Measurements from ENCODE around the gene PAPPA.

DNA sequence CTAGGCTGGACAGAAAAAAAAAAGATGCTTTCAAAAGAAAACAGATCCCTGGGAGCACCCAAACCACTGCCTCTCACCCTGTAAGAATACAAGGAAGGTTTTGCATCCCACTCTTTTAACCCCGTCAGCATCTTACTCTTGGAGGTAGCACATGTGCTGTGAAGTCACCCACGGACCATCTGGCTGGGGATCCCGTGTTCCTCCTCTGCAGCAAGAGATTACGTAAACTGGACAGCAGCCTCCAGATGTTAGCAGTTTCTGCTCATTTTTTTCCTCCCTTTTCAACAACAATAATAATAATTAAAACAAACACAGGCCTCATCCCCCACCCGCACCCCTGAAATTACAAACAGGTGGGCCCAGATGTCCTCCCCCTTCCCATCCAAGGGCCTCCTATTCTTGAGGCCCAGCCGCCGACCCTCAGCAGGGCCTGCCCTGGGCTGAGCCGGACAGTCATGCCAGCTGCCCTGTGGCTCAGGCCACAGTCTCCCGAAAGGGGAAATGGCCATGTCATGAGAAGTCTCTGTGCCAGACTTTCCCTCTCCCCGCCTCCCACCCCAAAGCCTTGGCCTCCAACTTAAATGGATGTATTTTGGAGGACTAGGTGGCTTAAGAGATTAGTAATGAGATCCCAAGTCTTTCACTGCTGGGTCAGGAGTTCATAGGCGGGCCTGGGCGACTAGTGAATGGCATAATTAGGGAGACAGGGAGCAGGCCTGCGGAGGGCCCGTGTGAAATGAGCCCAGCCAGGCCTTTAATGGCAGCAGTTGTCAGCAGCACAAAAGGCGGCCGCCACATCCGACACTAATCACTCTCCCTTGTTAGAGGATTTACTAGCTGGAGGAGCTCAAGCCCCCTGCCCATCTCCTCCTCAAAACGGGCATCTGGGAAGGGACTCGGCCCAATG is 165.1 kb downstream of the PAPPA start:
- TF ChIP-seq POLR2A (IDR thresholded peaks at IDR 0.05; ENCODE audit: low read depth, low read length) (no peak), POLR2AphosphoS5 (IDR thresholded peaks at IDR 0.05; ENCODE audit: low read depth, low read length) (no peak), POU2F2 (IDR thresholded peaks at IDR 0.05; ENCODE audit: low read depth, low read length) (no peak), TAF1 (IDR thresholded peaks at IDR 0.05; ENCODE audit: low read depth, low read length) (no peak), SPI1 (IDR thresholded peaks at IDR 0.05; ENCODE audit: low read depth, low read length) (no peak), PAX5 (IDR thresholded peaks at IDR 0.05; ENCODE audit: insufficient read depth, low read length, severe bottlenecking) (no peak)
